HG03045 (cell line): ENCODE measurements around the gene INHBE.
A peak's percentile ranks its signal among the peaks of the same experiment; 100 is the strongest.
"Not testable (repeated sequence)": the region's sequence is repeated elsewhere in the genome, so short reads cannot be mapped to it uniquely, and the experiment has no call there.

ENCODE experiments used
- ATAC-seq: cut with Tn5 transposase; IDR thresholded peaks from one replicate; pipeline ENCODE4 v1.9.1; 2021; ENCODE audit warnings: mild to moderate bottlenecking, moderate library complexity; ENCODE audit not compliant: unreplicated experiment

The INHBE gene

GRCh38 chr12:57439762-57440266, 15.3 kb upstream of the INHBE start:
- no peak for ATAC-seq

GRCh38 chr12:57441393-57441792, 13.7 kb upstream of the INHBE start:
- ATAC-seq: not testable (repeated sequence)

GRCh38 chr12:57441846-57442427, 13.2 kb upstream of the INHBE start:
- no peak for ATAC-seq

GRCh38 chr12:57444337-57444736, 10.8 kb upstream of the INHBE start:
- ATAC-seq: not testable (repeated sequence)

GRCh38 chr12:57444744-57445143, 10.4 kb upstream of the INHBE start:
- ATAC-seq: no peak

GRCh38 chr12:57446292-57446960, 8.7 kb upstream of the INHBE start:
- no peak for ATAC-seq

- no peak for ATAC-seq
Measured at GRCh38 chr12:57448669-57449068, 6.4 kb upstream of the INHBE start.

- ATAC-seq: no peak
Measured at GRCh38 chr12:57449375-57449774, 5.7 kb upstream of the INHBE start.

- no peak for ATAC-seq
Measured at GRCh38 chr12:57450057-57450456, 5.0 kb upstream of the INHBE start.

- ATAC-seq: no peak
Measured at GRCh38 chr12:57451233-57451778, 3.8 kb upstream of the INHBE start.

GRCh38 chr12:57452181-57452936, 2.7 kb upstream of the INHBE start:
- no peak for ATAC-seq

GRCh38 chr12:57452937-57453509, 2.1 kb upstream of the INHBE start:
- no peak for ATAC-seq

GRCh38 chr12:57454213-57454565, 918 bp upstream of the INHBE start:
- no peak for ATAC-seq

- no peak for ATAC-seq
Measured at GRCh38 chr12:57455374-57456144, 452 bp downstream of the INHBE start.

GRCh38 chr12:57456145-57456700, 1.1 kb downstream of the INHBE start:
- no peak for ATAC-seq

GRCh38 chr12:57456737-57457490, 1.8 kb downstream of the INHBE start:
- ATAC-seq: no peak

- ATAC-seq: no peak
Measured at GRCh38 chr12:57458665-57459054, 3.6 kb downstream of the INHBE start.

- ATAC-seq: peak; percentile 50
Measured at GRCh38 chr12:57459055-57459749, 4.1 kb downstream of the INHBE start.
